Measurements from ENCODE around the gene MYL12A.
"Not testable (repeated sequence)": the region's sequence is repeated elsewhere in the genome, so short reads cannot be mapped to it uniquely, and the experiment has no call there.

The MYL12A gene

GRCh38 chr18:3247240-3248061, at the start of gene MYL12A:
TSS of gene MYL12A (plus strand) at chr18:3247801. CDS start at chr18:3253248, 5,447 bp downstream.
- DNase-seq (ENCODE audit: low read depth, low spot score), result peak; percentile 75

GRCh38 chr18:3198260-3198860, 49.2 kb upstream of the MYL12A start:
- DNase-seq (ENCODE audit: low read depth, low spot score), result not testable (repeated sequence)

- no peak for DNase-seq (ENCODE audit: low read depth, low spot score)
Measured at GRCh38 chr18:3199942-3200645, 47.5 kb upstream of the MYL12A start.

DNA sequence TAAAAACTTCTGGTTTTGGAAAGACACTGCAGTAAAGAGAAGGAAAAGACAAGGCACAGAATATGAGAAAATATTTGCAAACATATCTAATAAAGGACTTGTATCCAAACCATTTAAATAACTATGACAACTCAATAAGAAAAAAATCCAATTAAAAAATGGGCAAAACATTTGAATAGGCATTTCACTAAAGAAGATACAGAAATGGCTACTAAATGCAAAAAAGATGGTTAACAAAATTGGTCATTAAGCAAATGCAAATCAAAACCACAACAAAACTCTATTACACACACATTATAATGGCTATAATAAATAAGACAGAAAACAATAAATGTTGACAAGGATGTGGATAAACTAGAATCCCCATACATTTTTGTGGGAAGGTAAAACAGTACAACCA, 42.4 kb upstream of the MYL12A start:
- DNase-seq (ENCODE audit: low read depth, low spot score), result no peak

- DNase-seq (ENCODE audit: low read depth, low spot score), result no peak
Measured at GRCh38 chr18:3207565-3207964, 40.0 kb upstream of the MYL12A start.

- no peak for DNase-seq (ENCODE audit: low read depth, low spot score)
Measured at GRCh38 chr18:3209859-3210569, 37.6 kb upstream of the MYL12A start.

DNA sequence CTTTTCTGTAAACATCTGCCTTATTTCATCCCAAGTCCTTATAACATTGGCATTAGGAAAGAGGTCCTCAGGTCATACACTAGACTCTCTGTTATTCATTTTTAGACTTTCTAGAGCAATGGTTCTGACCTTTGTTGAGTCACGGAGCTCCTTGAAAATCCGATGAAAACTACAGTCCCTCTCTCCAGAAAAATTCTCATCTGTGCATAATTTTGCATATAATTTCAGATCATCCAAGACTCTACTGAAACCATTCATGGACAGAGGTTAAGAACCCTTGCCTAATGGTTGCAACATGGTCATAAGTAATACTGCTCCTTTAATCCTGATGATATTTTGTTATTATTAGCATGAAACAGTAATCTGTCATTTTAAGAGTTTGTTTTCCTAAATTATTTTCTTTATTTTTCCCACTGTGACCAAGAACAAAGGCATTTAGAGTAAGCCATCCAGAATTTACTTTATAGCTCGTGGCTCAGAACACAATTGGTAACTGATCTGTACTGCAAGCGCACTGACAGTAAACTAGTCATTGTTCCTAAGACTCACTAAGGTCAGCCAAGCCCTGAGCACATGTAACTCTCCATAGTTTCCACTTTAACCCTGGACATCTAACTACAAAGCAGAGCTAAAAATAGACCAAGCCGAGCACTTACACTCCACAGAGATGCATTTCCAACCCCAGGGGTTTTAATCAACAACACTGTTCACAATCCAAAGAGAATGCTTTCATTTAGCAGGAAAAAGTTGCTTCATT, 36.2 kb upstream of the MYL12A start:
- no peak for DNase-seq (ENCODE audit: low read depth, low spot score)

GRCh38 chr18:3212657-3213056, 34.9 kb upstream of the MYL12A start:
- no peak for DNase-seq (ENCODE audit: low read depth, low spot score)

DNA sequence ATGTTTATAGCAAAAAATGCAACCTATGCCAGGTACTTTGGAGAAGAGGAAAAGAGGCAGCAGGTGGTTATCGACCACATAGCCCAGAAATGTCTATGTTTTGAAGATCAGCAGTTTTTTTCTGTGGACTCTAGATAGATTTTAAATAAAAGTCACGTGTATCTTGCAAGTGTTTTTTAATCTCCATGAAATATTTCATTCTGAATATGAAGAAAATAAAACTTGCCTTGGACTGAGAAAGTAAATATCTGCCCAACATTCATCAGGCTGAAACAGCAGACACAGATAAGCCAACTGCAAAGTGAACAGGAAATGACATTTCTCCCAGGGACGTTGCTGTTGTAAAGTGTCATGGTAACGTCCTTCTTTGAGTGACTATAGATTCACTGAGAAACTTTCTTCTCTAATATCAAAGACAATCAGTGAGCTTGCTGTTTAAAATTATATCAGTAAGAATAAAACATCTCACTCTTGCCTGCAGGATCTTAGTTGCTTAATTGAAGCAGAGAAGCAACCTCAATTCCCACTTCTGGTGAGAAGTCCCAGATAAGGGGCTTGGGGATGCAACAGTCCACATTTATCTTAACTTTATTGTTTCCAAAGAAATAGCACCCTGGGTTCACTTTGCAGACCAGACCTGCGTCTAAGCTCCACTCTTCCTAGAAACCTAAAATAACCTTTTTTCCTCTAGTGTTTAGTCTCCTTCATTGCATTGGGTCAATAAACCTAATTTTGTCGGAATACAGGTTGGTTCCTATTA, 34.1 kb upstream of the MYL12A start:
- no peak for DNase-seq (ENCODE audit: low read depth, low spot score)

DNA sequence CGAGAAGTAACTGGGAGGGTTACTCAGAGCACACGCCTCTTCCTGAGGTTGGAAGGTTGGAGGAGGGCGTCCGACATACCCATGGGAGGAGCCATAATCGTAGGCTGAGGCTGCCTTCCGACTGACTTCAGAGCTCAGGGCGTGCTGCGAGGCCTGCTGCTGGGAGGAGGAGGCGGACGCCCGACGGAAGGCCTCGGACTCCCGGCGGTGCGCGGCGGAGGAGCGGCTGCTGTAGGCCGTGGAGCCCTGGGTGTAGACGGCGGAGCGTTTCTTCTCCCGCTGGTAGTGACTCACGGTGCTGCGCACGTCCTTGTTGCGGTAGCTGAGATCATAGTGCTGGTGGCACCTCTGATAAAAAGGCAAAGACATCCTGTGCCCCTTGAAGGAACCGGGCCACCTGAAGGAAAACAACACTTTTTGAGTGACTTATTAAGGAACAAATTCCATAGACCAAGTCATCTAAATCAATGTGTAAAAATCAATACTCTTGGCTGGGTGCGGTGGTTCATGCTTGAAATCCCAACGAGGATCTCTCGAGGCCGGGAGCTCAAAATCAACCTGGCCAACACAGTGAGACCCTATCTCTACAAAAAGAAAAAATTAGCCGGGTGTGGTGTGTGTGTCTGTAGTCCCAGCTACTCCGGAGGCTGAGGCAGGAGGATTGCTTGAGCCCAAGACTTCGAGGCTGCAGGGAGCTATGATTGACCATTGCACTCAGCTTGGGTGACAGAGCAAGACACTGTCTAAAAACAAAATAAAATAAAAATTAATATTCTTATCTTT, 32.6 kb upstream of the MYL12A start:
- no peak for DNase-seq (ENCODE audit: low read depth, low spot score)

- no peak for DNase-seq (ENCODE audit: low read depth, low spot score)
Measured at GRCh38 chr18:3216987-3217386, 30.6 kb upstream of the MYL12A start.

DNA sequence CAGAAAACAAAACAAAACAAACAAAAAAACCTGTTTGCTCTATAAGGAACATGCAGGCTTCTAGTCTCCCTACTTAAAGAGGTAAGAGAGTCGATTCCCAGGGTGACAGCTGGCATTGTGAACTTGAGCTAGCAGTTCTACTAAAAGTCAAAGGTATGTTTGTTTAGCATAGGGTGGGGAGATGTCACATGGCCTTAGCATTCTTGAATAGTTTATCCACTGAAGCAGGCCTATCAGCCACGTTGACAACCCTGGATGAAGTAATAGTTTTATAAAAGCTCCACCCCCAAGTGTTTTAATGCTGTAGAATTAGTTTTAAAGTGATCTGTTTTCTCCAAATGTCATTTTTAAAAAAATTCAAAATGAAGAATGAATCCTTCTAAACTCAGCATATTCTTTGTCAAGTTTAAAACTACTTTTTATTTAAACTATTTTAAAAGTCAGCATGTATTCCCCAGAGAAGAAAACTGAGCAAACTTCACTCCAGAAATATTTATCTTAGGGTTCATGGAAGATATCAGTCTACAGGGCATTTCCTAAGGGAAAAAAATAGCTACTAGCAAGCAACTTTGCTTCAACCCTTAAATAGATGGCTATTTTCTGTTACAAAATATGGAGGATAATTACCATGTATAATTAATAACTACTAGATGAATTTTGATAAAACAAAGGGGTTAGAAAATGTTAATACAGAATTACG, 29.5 kb upstream of the MYL12A start:
- no peak for DNase-seq (ENCODE audit: low read depth, low spot score)

DNA sequence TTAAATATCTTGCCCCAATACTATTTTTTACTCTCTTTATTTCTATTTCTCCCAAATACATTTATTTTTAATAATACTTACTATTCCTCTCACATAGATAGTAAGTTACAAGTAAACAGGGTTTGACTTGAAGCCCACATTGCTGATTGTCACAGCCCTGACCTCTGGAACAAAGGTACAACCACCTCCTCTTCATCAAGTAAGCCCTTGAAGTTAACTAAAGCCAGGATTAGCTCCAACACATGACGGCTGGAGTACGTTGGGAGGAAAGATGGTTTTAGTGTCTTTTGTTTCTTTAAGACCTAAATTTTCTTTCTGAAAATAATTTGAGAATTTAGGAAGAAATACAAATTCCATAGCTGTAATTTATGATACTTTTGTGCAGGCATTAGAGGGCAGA, 28.8 kb upstream of the MYL12A start:
- DNase-seq (ENCODE audit: low read depth, low spot score), result no peak

DNA sequence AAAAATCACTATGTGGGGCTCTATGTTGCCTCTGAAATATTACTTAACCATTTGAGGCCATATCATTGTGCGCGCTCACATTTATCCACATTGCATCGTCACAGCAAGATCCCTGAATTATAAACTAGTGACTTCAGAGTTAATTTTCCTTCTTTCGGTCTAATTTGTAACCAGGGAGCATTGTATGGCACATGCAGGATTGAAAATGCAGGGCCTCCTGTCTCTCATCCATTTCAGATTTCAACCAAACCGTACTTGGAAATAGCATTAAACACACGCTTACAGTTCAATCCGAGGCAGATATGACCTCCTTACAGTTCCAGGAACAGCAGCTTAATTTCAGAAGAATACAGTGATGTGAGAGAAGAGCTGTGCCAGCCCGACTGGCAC, 28.4 kb upstream of the MYL12A start:
- DNase-seq (ENCODE audit: low read depth, low spot score), result no peak

DNA sequence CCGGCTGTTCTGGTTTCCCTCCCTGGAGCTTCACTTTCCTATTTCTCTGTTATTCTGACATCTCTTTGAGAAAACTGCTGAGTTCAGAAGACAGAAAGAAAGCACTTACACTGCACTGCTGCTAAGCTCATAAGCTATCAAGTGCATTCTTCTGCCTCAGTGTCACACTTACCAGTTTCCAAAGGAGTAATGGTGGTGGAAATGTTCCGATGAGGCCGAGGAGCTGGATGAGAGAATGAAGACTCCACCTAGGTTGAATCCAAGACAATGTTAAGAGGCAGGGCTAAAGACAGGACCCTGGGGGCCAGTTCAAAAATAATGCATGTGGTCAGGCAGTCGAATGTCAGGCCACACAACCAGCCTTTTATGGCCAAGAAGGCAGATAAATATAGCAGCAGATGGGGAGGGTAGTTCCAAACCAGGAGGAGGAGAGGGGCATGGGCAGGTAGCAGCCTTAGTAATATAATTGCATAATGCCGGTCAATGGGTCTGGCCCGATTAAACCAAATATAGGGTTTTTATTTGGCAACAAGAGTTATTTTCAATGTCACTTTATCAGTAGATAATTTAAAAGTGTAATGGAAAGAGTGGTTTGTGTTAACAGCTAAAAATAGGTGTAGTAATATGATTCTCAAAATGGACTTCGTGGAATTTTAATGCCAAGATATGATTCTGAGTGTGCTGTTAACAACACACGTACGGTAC, 27.8 kb upstream of the MYL12A start, which contains the start of gene MYOM1:
TSS of gene MYOM1 (minus strand) at position 338 of the 705 bp plus-strand sequence. CDS start 4,745 bp downstream, outside the sequence.
- no peak for DNase-seq (ENCODE audit: low read depth, low spot score)

- DNase-seq (ENCODE audit: low read depth, low spot score), result not testable (repeated sequence)
Measured at GRCh38 chr18:3220868-3221267, 26.7 kb upstream of the MYL12A start.

- DNase-seq (ENCODE audit: low read depth, low spot score), result no peak
Measured at GRCh38 chr18:3221496-3221895, 26.1 kb upstream of the MYL12A start.

GRCh38 chr18:3223356-3223755, 24.2 kb upstream of the MYL12A start:
- DNase-seq (ENCODE audit: low read depth, low spot score), result no peak
